ENCODE results near the gene CFDP1.
"Not testable (repeated sequence)": the region's sequence is repeated elsewhere in the genome, so short reads cannot be mapped to it uniquely, and the experiment has no call there.

CFDP1 gene

DNA sequence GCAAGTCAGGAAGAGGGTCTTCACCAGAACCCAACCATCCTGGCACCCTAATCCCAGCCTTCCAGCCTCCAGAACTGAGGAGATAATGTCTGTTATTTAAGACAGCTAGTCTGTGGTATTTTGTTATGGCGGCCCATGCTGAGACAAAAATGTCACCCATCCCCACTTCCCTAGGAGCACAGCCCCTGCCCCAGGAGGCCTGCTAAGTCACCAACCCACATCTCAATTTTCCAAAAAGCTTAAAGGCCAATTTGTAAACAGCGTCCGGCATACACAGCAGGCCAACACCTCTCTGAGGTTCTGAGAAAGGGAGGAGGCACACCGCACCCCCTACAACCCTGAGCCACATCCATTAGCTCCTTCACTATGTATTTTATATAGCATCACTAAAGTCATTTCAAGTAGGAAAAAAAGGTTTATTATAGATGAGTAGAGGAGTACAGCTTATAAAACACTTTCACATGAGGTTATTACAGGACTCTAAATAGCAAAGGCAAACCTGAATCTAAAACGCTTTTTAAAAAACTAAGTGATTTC lies 24.2 kb upstream of the CFDP1 start:
- WGBS, 2 experiments (ENCODE audit: insufficient coverage in 2 of 2), result 78 to 95% methylated on average over 1 to 3 of the region's 5 CpGs

DNA sequence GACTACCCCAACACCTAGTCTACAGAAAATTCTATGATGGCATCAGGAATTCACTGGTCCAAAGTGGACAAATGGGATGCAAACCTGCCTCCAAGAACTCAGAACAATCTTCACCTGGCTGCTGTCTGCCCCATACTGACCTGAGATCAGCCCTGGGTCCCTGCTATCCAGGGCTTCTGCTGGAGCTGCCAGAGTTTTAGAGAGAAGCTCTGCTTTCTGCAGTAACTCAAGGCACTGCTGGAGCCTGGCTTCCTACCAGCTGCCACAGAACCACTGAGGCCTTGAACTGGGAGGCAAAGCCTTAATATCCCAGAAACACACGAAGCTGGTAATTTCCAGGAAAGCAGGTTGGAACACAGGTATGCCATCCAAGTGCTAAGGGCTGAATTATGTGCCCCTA lies 23.7 kb upstream of the CFDP1 start:
- Histone ChIP-seq H3K9me3 (ENCODE audit: control insufficient read depth, low read length) (no peaks in the 10 kb centered on the region), H3K4me3 (ENCODE audit: extremely low read depth, insufficient read depth, low read length, poor library complexity, severe bottlenecking) (no peak overlapping the region), H3K36me3 (ENCODE audit: control insufficient read depth, insufficient read depth, low read length) (peaks cover 32% of the 10 kb centered on the region), H3K27ac (ENCODE audit: low read depth, low read length, severe bottlenecking) (no peak overlapping the region), H3K4me1 (ENCODE audit: control insufficient read depth, insufficient read depth, low read length, poor library complexity, severe bottlenecking) (no peaks in the 10 kb centered on the region)
- WGBS, 2 experiments (ENCODE audit: insufficient coverage in 2 of 2), result 80 to 86% methylated on average over 1 of the region's 1 CpG

More for the DNA sequence above, 24.2 kb upstream of the CFDP1 start:
- peaks cover 34% of the 10 kb centered on the region for H3K36me3 ChIP-seq (ENCODE audit: control insufficient read depth, insufficient read depth, low read length)
- H3K9me3 ChIP-seq (ENCODE audit: control insufficient read depth, low read length), result no peaks in the 10 kb centered on the region
- no peak overlapping the region for H3K27ac ChIP-seq (ENCODE audit: low read depth, low read length, severe bottlenecking)
- H3K4me1 ChIP-seq (ENCODE audit: control insufficient read depth, insufficient read depth, low read length, poor library complexity, severe bottlenecking), result no peaks in the 10 kb centered on the region
- H3K4me3 ChIP-seq (ENCODE audit: extremely low read depth, insufficient read depth, low read length, poor library complexity, severe bottlenecking), result no peak overlapping the region

DNA sequence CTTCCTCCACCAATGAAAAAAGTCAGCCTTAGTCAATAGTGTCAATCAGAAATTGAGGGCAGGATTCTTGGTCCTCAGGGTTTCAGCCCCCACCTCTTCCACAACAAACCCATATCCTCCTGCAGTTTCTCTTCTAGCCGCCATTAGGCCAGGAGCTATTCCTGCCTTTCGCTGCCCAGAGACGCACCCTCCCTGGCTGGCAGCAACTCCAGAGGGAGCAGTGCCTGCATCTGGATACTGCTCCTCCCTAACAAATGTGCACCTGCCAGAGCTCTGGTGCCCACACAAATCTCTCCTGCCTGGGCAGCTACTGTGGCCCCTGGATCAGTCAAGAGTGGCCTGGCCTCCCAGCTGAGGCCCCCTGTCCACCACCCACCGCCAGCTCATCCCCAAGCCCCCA lies 23.2 kb upstream of the CFDP1 start:
- not testable (repeated sequence) for H3K27ac ChIP-seq (ENCODE audit: low read depth, low read length, severe bottlenecking); H3K9me3 ChIP-seq (ENCODE audit: control insufficient read depth, low read length); H3K4me3 ChIP-seq (ENCODE audit: extremely low read depth, insufficient read depth, low read length, poor library complexity, severe bottlenecking); H3K4me1 ChIP-seq (ENCODE audit: control insufficient read depth, insufficient read depth, low read length, poor library complexity, severe bottlenecking)
- 95 to 97% methylated on average over 3 of the region's 4 CpGs for WGBS, 2 experiments (ENCODE audit: insufficient coverage in 2 of 2)
- peaks cover 32% of the 10 kb centered on the region for H3K36me3 ChIP-seq (ENCODE audit: control insufficient read depth, insufficient read depth, low read length)

DNA sequence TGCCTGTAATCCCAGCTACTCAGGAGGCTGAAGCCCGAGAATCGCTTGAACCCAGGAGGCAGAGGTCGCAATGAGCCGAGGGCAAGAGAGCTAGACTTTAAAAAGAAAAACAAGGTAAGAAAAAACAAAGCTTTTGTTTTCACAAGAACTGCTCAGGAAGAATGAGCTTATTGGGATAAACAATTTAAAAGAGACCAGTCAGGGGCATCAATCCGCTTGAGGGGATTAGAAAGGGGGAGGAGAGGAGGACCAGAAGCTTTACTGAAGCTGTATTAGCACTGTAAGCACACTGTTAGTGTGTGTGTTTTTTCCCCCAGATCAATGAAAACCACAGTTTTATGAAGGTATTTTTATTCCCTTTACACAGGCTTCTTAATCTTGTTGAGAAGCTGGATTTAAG lies 22.4 kb upstream of the CFDP1 start:
- H3K27ac ChIP-seq (ENCODE audit: low read depth, low read length, severe bottlenecking), result no peak overlapping the region
- peaks cover 33% of the 10 kb centered on the region for H3K36me3 ChIP-seq (ENCODE audit: control insufficient read depth, insufficient read depth, low read length)
- H3K4me1 ChIP-seq (ENCODE audit: control insufficient read depth, insufficient read depth, low read length, poor library complexity, severe bottlenecking), result no peaks in the 10 kb centered on the region
- no peaks in the 10 kb centered on the region for H3K9me3 ChIP-seq (ENCODE audit: control insufficient read depth, low read length)
- 67 to 76% methylated on average over 5 of the region's 5 CpGs for WGBS, 2 experiments (ENCODE audit: insufficient coverage in 2 of 2)
- no peak overlapping the region for H3K4me3 ChIP-seq (ENCODE audit: extremely low read depth, insufficient read depth, low read length, poor library complexity, severe bottlenecking)

DNA sequence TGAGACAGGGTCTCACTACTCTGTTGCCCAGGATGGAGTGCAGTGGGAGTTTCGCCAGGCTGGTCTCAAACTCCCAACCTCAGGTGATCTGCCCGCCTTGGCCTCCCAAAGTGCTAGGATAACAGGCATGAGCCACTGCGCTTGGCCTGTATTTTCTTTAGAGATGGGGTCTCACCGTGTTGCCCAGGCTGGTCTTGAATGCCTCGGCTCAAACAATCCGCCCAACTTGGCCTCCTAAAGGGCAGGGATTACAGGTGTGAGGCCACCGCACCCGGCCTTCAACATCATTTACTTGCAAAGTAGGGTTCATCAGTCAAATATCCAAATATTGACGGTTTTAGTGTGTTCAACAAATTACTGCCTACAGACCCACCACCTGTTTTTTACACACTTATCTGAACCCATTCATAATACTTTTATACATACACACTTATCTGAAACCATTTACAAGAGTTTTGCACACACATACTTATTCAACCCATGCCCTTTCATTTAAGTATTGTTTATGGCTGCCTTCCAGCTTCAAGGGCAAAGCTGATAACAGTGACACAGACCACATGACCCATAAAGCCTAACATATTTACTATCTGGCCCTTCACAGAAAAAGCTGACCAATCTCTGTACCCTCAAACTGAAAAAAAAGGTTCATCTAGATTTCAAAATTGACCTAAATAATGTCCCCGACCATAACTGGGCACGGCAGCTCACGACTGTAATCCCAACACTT lies 19.3 kb upstream of the CFDP1 start:
- H3K4me1 ChIP-seq (ENCODE audit: control insufficient read depth, insufficient read depth, low read length, poor library complexity, severe bottlenecking), result no peaks in the 10 kb centered on the region
- H3K27ac ChIP-seq (ENCODE audit: low read depth, low read length, severe bottlenecking), result no peak overlapping the region
- H3K4me3 ChIP-seq (ENCODE audit: extremely low read depth, insufficient read depth, low read length, poor library complexity, severe bottlenecking), result no peak overlapping the region
- WGBS, 2 experiments (ENCODE audit: insufficient coverage in 2 of 2), result 88 to 96% methylated on average over 12 of the region's 12 CpGs
- no peaks in the 10 kb centered on the region for H3K9me3 ChIP-seq (ENCODE audit: control insufficient read depth, low read length)
- H3K36me3 ChIP-seq (ENCODE audit: control insufficient read depth, insufficient read depth, low read length), result peaks cover 42% of the 10 kb centered on the region

DNA sequence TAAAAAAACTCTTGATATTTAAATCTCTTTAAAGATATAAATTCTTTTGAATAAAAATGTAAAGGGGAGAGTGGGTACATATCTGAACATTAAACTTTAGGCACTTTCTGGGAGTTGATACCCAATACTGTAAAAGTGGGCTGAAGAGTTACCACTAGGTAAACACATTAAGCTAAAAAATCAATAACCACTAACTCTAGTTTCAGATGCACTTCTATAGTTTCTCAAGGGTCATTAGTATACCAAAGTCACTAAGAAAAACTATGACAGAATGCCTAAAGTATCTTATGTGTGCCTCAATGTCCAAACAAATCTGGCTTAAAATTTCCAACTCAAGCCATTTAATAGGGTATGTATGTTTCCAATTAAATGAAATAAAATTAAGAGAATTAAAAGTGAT lies 13.1 kb upstream of the CFDP1 start:
- Histone ChIP-seq H3K4me3 (ENCODE audit: extremely low read depth, insufficient read depth, low read length, poor library complexity, severe bottlenecking) (no peak overlapping the region), H3K4me1 (ENCODE audit: control insufficient read depth, insufficient read depth, low read length, poor library complexity, severe bottlenecking) (no peaks in the 10 kb centered on the region), H3K36me3 (ENCODE audit: control insufficient read depth, insufficient read depth, low read length) (peaks cover 60% of the 10 kb centered on the region), H3K9me3 (ENCODE audit: control insufficient read depth, low read length) (no peaks in the 10 kb centered on the region), H3K27ac (ENCODE audit: low read depth, low read length, severe bottlenecking) (no peak overlapping the region)

DNA sequence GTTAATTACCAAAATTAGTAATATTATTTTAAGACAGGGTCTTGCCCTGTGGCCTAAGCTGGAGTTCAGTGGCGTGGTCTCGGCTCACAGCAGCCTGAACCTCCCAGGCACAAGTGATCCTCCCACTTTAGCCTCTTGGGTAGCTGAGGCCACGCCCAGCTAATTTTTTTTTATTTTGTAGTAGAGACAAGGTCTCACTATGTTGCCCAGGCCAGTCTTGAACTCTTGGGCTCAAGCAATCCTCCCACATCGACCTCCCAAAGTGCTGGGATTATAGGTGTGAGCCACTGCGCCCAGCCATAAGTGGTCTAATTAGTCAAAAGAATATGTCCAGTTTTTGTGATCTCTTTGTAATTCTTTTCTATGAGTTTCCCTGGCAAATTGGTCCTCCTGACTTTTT lies 12.0 kb upstream of the CFDP1 start:
- 67% methylated on average over 4 of the region's 5 CpGs; no CpG with 5 or more reads in 1 of the 2 experiments for WGBS, 2 experiments (ENCODE audit: insufficient coverage in 2 of 2)
- no peak overlapping the region for H3K4me3 ChIP-seq (ENCODE audit: extremely low read depth, insufficient read depth, low read length, poor library complexity, severe bottlenecking)
- no peak overlapping the region for H3K27ac ChIP-seq (ENCODE audit: low read depth, low read length, severe bottlenecking)
- no peaks in the 10 kb centered on the region for H3K4me1 ChIP-seq (ENCODE audit: control insufficient read depth, insufficient read depth, low read length, poor library complexity, severe bottlenecking)
- peaks cover 50% of the 10 kb centered on the region for H3K36me3 ChIP-seq (ENCODE audit: control insufficient read depth, insufficient read depth, low read length)
- no peaks in the 10 kb centered on the region for H3K9me3 ChIP-seq (ENCODE audit: control insufficient read depth, low read length)

DNA sequence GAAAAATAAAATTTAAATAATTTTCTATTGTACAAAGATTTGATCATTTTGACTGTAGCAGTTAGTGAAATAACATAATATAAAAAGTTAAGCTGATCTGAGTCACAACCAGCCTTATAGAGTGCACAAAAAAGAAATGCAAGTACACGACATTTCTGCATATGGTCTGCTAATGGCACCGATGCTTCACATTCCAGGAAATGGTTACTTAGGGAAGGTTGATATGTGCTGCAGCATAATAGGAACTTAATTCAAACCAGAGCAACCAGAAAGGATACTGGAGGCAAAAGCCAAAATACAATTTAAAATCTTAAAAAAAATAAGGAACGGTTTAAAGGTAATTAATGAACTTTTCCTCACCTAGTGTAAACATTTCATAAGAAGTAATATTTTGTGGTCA lies 10.0 kb upstream of the CFDP1 start:
- H3K27ac ChIP-seq (ENCODE audit: low read depth, low read length, severe bottlenecking), result no peak overlapping the region
- no peak overlapping the region for H3K4me3 ChIP-seq (ENCODE audit: extremely low read depth, insufficient read depth, low read length, poor library complexity, severe bottlenecking)
- WGBS, 2 experiments (ENCODE audit: insufficient coverage in 2 of 2), result 92 to 100% methylated on average over 2 of the region's 3 CpGs
- no peaks in the 10 kb centered on the region for H3K9me3 ChIP-seq (ENCODE audit: control insufficient read depth, low read length)
- H3K36me3 ChIP-seq (ENCODE audit: control insufficient read depth, insufficient read depth, low read length), result peaks cover 35% of the 10 kb centered on the region
- H3K4me1 ChIP-seq (ENCODE audit: control insufficient read depth, insufficient read depth, low read length, poor library complexity, severe bottlenecking), result no peaks in the 10 kb centered on the region

DNA sequence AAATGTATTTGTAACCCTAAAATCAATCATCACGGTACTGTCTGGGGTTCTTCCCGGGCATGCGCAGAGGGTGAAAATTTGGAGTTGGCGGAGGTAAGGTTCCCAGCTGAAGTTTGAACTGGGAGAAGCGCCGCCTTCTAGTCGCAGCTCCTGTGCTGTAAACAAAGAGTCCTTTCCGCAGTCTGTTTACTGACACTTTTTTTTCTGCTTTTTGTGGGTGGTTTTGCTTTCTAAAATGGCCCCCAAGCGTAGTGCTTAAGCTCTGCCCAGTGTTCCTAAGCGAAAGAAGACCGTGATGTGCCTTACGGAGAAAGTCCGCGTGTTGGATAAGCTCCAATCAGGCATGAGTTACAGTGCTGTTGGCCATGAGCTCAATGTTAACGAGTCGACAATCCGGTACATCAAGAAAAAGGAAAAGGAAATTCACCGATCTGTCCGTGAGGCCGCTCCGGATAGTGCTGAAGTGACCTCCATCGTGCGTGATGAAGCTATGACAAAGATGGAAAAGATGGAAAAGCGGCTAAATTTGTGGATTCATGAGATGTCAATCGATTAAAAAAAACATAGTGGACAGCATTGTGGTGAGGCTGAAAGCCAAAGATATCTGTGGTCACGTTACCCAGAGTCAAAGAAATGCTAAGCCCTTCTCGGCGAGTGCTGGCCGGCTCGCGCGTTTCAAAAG lies 570 bp upstream of the CFDP1 start:
- WGBS, 2 experiments (ENCODE audit: insufficient coverage in 2 of 2), result 17 to 26% methylated on average over 28 to 32 of the region's 32 CpGs
- peak overlapping the region; percentile 97 for H3K27ac ChIP-seq (ENCODE audit: low read depth, low read length, severe bottlenecking)
- peak overlapping the region; percentile 92 for H3K4me3 ChIP-seq (ENCODE audit: extremely low read depth, insufficient read depth, low read length, poor library complexity, severe bottlenecking)
- H3K36me3 ChIP-seq (ENCODE audit: control insufficient read depth, insufficient read depth, low read length), result peaks cover 16% of the 10 kb centered on the region
- H3K9me3 ChIP-seq (ENCODE audit: control insufficient read depth, low read length), result peaks cover 12% of the 10 kb centered on the region
- no peaks in the 10 kb centered on the region for H3K4me1 ChIP-seq (ENCODE audit: control insufficient read depth, insufficient read depth, low read length, poor library complexity, severe bottlenecking)

DNA sequence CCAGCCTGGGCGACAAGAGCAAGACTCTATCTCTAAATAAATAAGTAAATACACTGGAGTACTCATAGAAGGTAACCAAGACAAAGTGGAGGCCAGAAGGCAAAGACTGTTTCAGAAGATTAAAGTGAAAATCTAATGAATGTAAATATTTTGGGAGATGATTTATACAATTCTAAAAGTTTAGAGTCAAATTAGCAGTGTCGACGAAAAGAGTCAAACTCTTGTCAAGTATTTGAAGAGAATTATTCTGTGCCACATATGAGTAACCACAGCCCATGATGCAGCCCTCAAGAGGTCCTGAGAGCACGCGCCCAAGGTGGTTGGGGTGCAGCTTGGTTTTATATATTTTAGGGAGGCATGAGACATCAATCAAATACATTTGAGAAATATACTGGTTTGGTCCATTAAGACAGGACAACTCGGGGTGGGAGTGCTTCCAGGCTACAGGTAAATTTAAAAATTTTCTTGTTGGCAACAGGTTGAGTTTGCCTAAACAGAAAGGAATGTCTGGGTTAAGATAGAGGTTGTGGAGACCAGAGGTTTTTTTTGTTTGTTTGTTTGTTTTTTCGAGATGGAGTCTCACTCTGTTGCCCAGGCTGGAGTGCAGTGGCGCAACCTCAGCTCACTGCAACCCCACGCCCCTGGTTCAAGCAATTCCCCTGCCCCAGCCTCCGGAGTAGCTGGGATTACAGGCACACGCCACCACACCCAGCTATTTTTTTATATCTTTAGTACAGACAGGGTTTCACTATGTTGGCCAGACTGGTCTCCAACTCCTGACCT lies 3.5 kb downstream of the CFDP1 start:
- Histone ChIP-seq H3K4me1 (ENCODE audit: control insufficient read depth, insufficient read depth, low read length, poor library complexity, severe bottlenecking) (no peaks in the 10 kb centered on the region), H3K9me3 (ENCODE audit: control insufficient read depth, low read length) (peaks cover 6% of the 10 kb centered on the region), H3K4me3 (ENCODE audit: extremely low read depth, insufficient read depth, low read length, poor library complexity, severe bottlenecking) (no peak overlapping the region), H3K36me3 (ENCODE audit: control insufficient read depth, insufficient read depth, low read length) (peaks cover 25% of the 10 kb centered on the region), H3K27ac (ENCODE audit: low read depth, low read length, severe bottlenecking) (no peak overlapping the region)
- WGBS, 2 experiments (ENCODE audit: insufficient coverage in 2 of 2), result 79 to 97% methylated on average over 3 to 6 of the region's 11 CpGs

Data from mesodermal cell (in vitro differentiated cells).